ENCODE results near the gene CCDC158.

DNA sequence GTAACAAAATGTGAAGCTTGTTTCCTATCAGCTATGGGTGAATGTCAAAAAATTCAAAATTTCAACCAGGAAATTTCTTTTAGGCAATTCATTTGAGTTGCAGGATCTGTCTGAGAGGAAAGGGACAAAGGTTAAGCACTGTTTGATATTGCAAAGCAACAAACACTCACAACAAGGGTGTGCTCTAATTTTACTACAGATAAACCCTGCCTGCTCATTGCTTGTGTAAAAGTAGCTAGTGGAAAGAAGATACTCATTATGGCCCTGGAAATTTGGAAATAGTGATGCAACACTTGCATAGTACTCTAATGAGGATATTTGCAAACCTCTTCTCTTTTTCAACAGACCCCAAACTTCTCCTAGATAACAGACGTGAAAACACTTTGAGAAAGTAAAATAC lies 142.4 kb downstream of the CCDC158 start:
- TF ChIP-seq, protein P1, sequence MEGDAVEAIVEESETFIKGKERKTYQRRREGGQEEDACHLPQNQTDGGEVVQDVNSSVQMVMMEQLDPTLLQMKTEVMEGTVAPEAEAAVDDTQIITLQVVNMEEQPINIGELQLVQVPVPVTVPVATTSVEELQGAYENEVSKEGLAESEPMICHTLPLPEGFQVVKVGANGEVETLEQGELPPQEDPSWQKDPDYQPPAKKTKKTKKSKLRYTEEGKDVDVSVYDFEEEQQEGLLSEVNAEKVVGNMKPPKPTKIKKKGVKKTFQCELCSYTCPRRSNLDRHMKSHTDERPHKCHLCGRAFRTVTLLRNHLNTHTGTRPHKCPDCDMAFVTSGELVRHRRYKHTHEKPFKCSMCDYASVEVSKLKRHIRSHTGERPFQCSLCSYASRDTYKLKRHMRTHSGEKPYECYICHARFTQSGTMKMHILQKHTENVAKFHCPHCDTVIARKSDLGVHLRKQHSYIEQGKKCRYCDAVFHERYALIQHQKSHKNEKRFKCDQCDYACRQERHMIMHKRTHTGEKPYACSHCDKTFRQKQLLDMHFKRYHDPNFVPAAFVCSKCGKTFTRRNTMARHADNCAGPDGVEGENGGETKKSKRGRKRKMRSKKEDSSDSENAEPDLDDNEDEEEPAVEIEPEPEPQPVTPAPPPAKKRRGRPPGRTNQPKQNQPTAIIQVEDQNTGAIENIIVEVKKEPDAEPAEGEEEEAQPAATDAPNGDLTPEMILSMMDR (IDR thresholded peaks at IDR 0.05) = no peak
- TF ChIP-seq EZH2 (IDR thresholded peaks at IDR 0.05; ENCODE audit: borderline replicate concordance, insufficient read depth, low read depth, low read length, poor library complexity, severe bottlenecking) = no peak

All from B cell (primary cell).